SKM-1 treated with dmso at 0.1 percent for 144 hours (cell line): ENCODE data around the gene KLHL12.
"Not testable (repeated sequence)": the region's sequence is repeated elsewhere in the genome, so short reads cannot be mapped to it uniquely, and the experiment has no call there.

ENCODE experiments used
- DNase-seq: peaks from one replicate; lab custom pipeline; 2025; ENCODE audit not compliant: unreplicated experiment; lab: John Stamatoyannopoulos, UW

The KLHL12 gene

DNA sequence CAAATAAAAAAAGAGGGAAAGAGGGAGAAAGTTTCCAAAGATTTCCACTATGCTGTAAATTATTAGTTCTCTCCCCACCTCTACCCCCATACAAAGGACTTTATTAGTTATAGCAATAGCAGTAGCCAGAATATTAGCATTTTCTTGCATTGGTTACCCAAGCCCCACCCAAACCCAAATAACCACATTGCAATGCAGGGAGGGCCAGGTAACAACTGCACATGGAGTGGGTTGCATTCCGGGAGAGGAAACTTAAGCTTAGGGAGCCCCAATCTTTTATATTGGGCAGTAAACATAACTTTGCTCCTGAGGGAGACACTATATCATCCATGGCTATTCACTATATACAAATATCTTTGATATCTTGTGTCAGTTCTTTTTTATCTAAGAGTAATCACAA, 25.1 kb upstream of the KLHL12 start:
- no peak for DNase-seq

DNA sequence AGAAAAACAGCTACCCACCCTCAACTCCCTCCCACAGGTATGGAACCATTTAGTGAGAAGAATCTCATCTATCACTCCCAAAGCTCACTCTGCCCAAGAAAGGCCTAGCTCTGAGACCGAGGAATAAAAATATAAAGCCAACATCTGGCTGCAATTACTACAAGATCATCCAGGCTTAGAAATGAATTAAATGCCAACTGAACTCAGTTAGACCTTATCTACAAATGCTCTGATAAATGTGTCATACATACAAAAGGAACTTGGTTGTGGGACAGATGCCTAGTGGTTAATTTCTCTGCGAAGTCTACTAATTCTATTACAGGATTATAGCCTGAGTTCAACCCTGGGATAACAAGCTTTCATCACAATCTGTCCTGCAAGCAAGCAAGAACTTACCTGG, 24.4 kb upstream of the KLHL12 start:
- no peak for DNase-seq

DNA sequence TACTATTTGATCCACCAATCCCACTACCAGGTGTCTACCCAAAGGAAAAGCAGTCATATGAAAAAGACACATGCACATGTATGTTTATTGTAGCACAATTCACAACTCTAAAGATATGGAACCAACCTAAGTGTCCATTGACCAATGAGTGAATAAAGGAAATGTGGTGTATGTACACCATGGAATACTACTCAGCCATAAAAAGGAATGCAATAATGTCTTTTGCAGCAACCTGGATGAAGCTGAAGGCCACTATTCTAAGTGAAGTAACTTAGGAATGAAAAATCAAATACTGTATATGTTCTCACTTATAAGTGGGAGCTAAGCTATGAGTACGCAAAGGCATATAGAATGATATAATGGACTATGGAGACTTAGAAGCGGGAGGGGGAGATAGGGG, 18.4 kb upstream of the KLHL12 start:
- no peak for DNase-seq

DNA sequence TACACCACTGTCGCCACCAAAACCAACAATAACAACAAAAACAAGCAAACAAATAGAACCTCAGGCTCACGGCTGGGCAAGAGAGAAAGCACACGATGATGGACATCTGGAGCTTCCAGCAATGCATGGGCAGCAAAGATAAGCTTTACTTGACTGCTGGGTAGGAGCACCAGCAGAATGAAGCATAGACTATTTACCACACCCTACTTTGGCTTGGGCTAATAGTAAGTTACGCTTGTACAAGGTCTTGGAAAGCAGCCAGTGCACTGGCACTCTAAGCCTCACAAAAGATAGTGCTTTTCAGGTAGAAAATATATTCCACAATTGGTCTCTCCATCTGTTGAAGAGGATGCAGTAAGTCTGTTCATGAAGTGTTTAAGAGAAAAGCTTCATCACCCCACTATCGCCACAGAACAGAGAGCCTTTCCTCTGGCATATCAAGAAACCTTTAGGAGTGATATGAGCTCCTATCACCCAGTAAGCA, 17.4 kb upstream of the KLHL12 start:
- no peak for DNase-seq

DNA sequence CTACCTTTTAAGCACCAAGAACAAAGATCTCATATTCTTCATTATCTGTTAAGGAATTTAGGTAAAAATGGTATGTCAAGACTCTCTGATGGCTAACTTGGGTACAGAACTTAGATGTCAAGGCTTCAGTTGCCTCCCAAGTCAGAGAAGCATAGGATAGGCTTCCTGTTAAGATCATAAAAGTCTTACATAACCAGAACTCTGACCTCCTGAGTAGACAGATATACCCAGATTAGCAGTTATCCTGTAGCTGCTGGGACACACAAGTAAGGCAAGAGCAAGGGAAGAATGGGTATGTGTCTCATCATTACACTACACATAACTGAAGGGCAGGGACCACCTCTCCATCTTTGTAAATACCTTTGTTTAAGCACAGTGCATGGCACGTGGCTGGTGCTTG, 15.4 kb upstream of the KLHL12 start:
- no peak for DNase-seq

DNA sequence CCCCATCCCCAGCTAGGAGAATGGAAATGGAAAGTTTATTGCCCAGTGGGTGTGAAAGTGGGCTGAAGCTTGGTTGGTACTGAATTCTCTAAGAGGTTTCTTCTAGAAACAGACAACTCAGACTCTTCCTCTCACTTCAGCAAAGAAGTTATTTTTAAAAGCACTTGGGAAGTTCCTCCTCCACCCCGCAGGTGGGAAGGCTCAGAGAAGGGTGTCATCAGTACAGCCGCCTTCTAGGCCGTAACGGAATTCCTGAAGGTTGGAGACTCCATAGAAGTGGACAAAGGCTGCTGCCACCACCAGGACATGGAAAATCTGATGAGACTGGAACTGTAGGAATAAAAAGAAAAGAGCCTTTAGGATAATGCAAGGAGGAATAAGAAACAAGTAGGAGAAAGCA, 14.3 kb upstream of the KLHL12 start:
- DNase-seq: no peak

DNA sequence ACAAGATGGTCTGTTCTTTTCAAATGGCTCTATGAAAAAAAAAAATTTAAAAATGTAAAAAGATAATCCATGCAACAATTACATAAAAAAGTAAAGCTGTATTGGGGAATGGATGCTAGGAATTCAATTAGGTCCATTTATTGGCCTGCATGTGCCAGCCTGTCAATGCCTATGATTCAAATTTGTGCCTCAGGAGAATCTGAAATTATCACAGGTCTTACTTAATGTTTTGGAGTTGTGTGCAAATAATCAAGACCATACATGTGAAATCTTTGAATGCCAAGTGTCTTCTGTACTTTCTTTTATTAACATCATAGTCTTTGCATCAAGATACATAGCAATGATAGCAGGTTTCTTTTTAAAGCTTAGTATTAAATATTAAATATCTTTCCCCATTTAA, 13.5 kb upstream of the KLHL12 start:
- no peak for DNase-seq

DNA sequence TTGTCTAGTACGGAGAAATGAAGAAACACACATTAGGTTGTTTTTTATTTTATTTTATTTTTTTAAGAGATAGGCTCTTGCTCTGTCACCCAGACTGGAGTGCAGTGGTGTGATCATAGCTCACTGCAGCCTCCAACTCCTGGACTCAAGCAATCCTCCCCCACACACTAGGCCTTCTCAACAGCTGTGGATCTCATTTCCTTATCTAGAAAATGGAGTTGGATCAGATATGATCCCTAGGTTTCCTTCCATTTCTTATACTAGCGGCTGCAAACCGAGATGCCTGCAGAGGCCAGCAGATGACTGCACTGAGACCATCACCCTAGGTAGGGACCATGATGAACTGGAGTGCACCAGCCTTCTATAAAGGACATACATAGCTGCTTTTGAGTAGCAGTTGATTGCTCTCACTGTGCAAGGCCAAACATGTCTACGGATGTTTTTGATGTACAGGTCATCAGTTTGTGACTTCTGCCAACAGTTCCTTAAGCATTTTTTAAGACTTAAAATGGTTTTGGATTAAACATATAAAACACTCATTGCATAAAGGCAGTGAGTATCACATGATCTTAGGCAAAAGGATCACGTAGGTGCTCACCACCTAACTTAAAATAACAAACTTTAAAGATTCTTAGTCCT, 11.4 kb upstream of the KLHL12 start:
- no peak for DNase-seq

DNA sequence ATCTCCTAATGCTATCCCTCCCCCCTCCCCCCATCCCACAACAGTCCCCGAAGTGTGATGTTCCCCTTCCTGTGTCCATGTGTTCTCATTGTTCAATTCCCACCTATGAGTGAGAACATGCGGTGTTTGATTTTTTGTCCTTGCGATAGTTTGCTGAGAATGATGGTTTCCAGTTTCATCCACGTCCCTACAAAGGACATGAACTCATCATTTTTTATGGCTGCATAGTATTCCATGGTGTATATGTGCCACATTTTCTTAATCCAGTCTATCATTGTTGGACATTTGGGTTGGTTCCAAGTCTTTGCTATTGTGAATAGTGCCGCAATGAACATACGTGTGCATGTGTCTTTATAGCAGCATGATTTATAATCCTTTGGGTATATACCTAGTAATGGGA, 9.4 kb upstream of the KLHL12 start:
- not testable (repeated sequence) for DNase-seq

DNA sequence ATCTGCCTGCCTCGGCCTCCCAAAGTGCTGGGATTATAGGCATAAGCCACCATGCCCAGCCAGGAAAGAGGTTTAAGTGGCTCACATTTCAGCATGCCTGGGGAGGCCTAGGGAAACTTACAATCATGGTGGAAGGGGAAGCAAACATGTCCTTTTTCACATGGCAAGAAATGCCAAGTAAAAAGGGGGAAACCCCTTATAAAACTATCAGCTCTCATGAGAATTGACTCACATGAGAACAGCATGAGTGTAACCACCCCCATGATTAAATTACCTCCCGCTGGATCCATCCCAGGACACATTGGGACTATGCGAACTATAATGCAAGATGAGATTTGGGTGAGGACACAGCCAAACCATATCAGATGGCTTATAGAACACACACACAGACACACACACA, 8.8 kb upstream of the KLHL12 start:
- no peak for DNase-seq

DNA sequence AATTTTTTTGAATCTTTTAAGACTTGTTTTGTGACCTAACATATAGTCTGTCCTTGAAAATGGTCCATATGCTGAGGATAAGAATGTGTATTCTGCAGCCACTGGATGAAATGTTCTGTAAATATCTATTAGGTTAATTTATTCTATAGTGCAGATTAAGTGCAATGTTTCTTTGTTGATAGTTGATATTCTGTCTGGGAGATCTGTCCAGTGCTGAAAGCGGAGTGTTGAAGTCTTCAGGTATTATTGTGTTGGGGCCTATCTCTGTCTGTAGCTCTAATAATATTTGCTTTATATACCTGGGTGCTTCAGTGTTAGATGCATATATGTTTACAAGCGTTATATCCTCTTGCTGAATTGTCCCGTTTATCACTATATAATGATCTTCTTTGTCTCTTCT, 7.7 kb upstream of the KLHL12 start:
- DNase-seq: no peak

DNA sequence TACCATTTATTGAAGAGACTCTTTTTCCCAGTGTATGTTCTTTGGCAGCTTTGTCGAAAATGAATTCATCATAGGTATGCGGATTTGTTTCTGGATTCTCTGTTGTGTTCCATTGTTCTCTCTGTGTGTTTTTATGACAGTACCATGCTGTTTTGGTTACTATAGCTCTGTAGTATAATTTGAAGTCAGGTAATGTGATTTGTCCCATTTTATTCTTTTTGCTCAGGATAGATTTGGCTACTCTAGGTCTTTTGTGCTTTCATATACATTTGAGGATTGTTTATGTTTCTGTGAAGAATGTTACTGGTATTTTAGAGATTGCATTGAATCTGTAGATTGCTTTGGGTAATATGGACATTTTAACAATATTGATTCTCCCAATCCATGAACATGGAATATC, 5.4 kb upstream of the KLHL12 start:
- DNase-seq: no peak

DNA sequence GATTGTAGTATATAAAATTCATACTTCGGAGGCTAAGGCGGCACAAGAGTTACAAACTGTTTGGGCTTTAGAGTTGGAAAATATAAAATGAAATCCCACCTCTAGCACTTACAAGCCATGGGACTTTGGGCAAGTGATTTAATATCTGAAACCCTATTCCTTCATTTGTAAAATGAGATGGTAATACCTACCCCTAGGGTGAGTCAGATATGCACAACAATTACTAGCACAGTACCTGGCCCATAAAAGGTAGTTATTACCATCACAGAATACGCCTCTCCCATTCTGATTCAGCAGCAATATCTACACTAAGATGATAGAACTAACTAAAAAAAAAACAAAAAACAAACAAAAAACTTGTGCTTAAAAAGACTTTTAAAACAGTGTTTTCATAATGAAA, 3.5 kb downstream of the KLHL12 start:
- no peak for DNase-seq

DNA sequence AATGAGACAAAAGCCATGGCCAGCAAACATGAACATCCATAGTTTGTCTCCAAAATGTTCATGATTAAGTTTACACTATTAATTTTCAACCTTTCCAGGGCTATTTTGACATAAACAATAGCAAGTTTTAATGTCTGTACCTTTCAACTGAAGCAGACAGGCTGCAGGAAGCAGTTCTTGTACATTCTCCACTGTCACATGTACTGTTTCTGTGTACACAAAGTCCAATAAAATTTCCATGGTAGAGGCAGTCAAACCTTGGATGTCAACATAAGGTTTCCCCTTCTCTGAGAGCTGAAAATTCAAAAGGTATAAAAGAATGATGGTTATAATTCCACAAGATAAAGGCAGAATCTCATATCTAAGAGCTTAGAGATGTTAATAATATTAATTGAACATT, 7.4 kb downstream of the KLHL12 start:
- no peak for DNase-seq

DNA sequence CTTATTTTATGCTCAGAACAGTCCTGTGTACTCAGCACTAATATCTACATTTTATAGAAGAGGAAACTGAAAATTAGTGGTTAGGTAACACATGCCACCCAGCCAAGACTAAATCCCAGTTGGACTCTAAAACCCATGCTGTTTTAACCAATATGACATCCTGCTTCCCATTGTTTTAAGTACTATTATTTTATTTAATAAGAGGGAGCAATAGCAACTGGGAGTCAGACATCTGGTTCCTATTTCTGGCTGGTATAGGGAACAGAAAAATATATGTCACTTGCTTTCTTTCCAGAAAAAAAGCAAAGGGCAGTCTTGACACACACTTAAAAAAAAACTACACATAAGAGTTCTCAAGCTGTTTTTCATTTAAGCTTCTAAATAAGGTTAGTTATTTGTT, 11.9 kb downstream of the KLHL12 start:
- DNase-seq: no peak

DNA sequence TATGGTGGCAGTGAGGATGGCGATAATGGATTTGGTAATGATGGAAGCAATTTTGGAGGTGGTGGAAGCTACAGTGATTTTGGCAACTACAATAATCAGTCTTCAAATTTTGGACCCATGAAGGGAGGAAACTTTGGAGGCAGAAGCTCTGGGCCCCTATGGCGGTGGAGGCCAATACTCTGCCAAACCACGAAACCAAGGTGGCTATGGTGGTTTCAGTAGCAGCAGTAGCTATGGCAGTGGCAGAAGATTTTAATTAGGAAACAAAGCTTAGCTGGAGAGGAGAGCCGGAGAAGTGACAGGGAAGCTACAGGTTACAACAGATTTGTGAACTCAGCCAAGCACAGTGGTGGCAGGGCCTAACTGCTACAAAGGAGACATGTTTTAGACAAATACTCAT, 14.6 kb downstream of the KLHL12 start:
- DNase-seq: not testable (repeated sequence)

DNA sequence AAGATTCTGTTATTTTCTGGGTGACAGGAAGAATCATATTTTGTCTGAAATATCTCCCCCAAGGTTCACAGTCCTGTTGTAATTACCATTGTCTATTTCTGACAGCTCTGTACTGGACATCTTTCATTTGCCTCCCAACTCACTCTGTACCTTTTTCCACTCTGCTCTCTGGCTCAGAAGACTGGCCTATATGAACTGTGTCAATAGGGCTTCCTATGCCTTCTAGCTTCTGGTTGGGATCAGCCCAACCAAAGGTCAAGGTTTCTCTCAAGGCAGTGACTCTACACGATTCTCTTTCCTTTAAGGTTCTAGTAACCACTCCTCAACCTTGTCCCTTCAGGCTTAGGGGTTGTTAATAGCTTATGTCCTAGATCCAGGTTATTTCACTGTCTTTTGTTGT, 17.5 kb downstream of the KLHL12 start:
- DNase-seq: no peak

DNA sequence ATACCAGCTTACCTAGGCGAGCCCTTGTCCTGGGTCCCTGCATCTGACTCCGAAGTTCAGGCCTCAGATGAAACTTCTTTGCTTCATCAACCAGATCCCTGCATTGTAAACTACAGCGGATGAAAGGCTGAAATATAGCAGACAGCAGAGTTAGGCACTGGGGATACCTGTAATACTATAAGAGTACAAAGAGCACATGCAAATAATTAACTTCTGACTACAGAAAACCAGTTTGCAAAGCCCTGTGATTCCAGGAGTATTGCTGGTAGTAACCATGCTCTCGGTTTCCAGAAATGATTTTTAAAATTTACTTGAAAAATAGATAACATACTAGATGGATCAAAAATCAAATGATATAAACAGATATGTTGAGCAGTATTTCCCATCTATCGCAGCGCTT, 18.0 kb downstream of the KLHL12 start:
- DNase-seq: no peak

DNA sequence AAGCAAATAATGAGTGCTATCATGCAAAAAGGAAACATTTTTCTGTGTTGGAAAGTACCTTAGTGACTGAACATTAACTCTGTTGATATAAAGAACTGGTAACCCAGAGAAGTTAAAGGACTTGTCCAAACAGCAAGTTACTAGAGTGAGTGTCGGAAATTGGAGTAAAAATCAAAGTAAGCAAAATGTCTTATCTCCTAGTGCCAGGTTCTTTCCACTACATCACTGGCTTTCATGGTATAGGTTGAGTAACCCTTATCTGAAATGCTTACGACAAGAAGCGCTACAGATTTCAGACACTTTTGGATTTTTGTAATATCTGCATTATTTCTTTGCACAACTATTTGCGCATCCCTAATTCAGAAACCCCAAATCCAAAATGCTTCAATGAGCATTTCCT, 21.7 kb downstream of the KLHL12 start:
- no peak for DNase-seq

DNA sequence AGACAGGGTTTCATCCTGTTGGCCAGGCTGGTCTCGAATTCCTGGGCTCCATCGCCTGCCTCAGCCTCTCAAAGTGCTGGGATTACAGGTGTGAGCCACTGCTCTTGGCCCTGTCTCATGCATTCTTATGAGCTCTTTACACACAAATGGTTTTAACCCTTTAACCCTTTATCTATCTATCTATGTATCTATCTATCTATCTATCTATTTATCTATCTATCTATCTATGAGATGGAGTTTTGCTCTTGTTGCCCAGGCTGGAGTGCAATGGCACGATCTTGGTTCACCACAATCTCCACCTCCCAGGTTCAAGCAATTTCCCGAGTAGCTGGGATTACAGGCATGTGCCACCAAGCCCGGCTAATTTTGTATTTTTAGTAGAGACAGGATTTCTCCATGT, 23.2 kb downstream of the KLHL12 start:
- DNase-seq: not testable (repeated sequence)

DNA sequence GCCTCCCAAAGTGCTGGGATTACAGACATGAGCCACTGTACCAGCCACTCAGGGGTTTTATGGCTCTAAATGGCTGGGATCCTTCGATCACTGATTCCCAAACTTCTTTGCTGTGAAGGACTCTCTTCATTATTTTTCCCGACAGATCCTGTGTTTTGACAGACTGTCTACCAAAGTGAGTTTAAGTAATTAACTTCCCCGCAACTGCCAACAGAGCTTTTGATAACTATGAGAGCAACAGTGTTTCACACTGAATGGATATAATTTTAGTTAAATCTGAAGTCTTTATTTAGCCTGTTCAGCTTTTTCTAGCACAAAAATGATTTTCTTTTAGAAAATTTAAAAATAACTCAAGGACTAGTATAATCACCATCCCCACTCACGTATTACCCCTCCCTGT, 25.5 kb downstream of the KLHL12 start:
- DNase-seq: no peak

DNA sequence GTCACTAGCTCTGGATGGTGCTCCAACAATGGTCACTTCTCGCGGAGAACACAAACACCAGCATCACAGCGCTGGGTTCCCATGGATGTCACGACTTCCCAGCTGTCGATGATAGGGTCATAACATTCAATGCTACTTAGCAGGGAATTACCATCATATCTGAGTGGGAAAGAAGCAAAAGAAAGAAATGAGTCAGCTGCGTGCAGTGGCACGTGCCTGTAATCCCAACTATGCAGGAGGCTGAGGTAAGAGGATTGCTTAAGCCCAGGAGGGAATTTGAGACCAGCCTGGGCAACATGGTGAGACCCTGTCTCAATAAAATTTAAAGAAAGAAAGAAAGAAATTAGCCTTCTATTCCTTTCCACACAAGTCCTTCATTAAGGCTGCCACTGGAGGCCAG, 34.5 kb downstream of the KLHL12 start:
- no peak for DNase-seq

DNA sequence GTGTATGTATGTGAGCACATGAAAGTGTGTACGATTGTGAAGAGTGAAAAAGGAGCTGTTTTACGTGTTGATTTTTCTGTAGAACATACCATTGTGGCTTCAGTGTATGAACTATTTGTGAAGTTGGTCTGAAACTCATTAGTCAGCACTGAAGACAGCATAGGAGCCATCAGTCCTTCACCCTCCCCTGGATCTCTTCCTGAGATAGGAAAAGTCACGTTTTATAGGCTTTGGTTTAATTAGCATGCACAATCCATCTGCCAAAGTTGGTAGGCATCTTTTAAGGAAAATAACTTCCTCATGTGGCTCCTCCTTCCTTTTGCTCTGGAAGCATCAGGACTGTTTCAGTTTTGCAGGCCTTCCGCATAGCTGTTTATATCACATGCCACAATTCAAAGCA, 36.6 kb downstream of the KLHL12 start:
- DNase-seq: no peak
